HFFc6 (cell line): ENCODE results near the gene AMMECR1L. TPM values are rescaled to one million over a fixed set of nuclear protein-coding genes. Genes with fewer than 3 reads are reported as not detected.
"Not testable (repeated sequence)": the region's sequence is repeated elsewhere in the genome, so short reads cannot be mapped to it uniquely, and the experiment has no call there.

ENCODE experiments used
- DNase-seq: peaks from one replicate; pipeline ENCODE4 v3.0.0-alpha.2; 2018
- H3K27ac Mint-ChIP-seq: 2 replicates; pipeline ENCODE4 v1.8.0; 2020; ENCODE audit warnings: mild to moderate bottlenecking, mixed read lengths
- H3K27me3 Mint-ChIP-seq: 2 replicates; pipeline ENCODE4 v1.8.0; 2021; ENCODE audit warnings: mild to moderate bottlenecking, moderate library complexity, mixed read lengths; ENCODE audit not compliant: insufficient read depth
- H3K36me3 Mint-ChIP-seq: 2 replicates; pipeline ENCODE4 v1.8.0; 2021; ENCODE audit warnings: low read depth, mixed read lengths
- H3K4me1 Mint-ChIP-seq: 2 replicates; pipeline ENCODE4 v1.8.0; 2020; ENCODE audit warnings: low read depth, mixed read lengths
- H3K4me3 Mint-ChIP-seq: 2 replicates; pipeline ENCODE4 v1.8.0; 2020; ENCODE audit warnings: mild to moderate bottlenecking, moderate library complexity, mixed read lengths
- H3K9me3 Mint-ChIP-seq: 2 replicates; pipeline ENCODE4 v1.8.0; 2020; ENCODE audit warnings: mild to moderate bottlenecking, mixed read lengths
- total RNA-seq, 6 experiments: library from RNA; stranded (reverse); fragmentation: NEBNext Ultra II Directional; extraction: Animal tissue kit (Norgen Biotek cat#: 25700); gene quantifications; 2 replicates in 1 of 6; 3 replicates in 5 of 6; pipeline ENCODE4 v1.2.3, GENCODE V29; 2021
- TF ChIP-seq, protein P1 (sequence below): fragments of 200-600 bp; sonication (generic); IDR thresholded peaks from 2 replicates; pipeline ENCODE4 v1.5.0; 2021; ENCODE audit warnings: antibody characterized with exemption, mild to moderate bottlenecking

AMMECR1L gene
- total RNA-seq, 6 experiments from 2014 or later = 13.9 to 18.2 (median 14.8) TPM

GRCh38 chr2:127818241-127818640 is 67.5 kb downstream of the AMMECR1L start:
- DNase-seq = no peak
- Mint-ChIP-seq H3K36me3 (peaks cover 20% of the 10 kb centered on the region), H3K4me3 (no peak overlapping the region), H3K27ac (no peak overlapping the region), H3K9me3 (peaks cover 24% of the 10 kb centered on the region), H3K27me3 (peaks cover 23% of the 10 kb centered on the region), H3K4me1 (no peaks in the 10 kb centered on the region)
- TF ChIP-seq, protein P1, sequence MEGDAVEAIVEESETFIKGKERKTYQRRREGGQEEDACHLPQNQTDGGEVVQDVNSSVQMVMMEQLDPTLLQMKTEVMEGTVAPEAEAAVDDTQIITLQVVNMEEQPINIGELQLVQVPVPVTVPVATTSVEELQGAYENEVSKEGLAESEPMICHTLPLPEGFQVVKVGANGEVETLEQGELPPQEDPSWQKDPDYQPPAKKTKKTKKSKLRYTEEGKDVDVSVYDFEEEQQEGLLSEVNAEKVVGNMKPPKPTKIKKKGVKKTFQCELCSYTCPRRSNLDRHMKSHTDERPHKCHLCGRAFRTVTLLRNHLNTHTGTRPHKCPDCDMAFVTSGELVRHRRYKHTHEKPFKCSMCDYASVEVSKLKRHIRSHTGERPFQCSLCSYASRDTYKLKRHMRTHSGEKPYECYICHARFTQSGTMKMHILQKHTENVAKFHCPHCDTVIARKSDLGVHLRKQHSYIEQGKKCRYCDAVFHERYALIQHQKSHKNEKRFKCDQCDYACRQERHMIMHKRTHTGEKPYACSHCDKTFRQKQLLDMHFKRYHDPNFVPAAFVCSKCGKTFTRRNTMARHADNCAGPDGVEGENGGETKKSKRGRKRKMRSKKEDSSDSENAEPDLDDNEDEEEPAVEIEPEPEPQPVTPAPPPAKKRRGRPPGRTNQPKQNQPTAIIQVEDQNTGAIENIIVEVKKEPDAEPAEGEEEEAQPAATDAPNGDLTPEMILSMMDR = no peak

GRCh38 chr2:127814677-127815076 is 71.1 kb downstream of the AMMECR1L start:
- Mint-ChIP-seq H3K4me1 (peaks cover 10% of the 10 kb centered on the region), H3K27me3 (peaks cover 27% of the 10 kb centered on the region), H3K4me3 (no peak overlapping the region), H3K27ac (no peak overlapping the region), H3K9me3 (peaks cover 5% of the 10 kb centered on the region), H3K36me3 (peaks cover 20% of the 10 kb centered on the region)
- TF ChIP-seq, protein P1 = no peak
- DNase-seq = no peak

GRCh38 chr2:127812441-127812840 is 73.3 kb downstream of the AMMECR1L start:
- peaks cover 20% of the 10 kb centered on the region for H3K36me3 Mint-ChIP-seq
- not testable (repeated sequence) for H3K9me3 Mint-ChIP-seq, DNase-seq, H3K27ac Mint-ChIP-seq, H3K4me3 Mint-ChIP-seq
- H3K27me3 Mint-ChIP-seq = peaks cover 17% of the 10 kb centered on the region
- H3K4me1 Mint-ChIP-seq = peaks cover 24% of the 10 kb centered on the region

Other genes with a start within 250 kb of the AMMECR1L start
- not detected for gene GPR17, start 239.8 kb downstream of the AMMECR1L start, total RNA-seq
- 10 to 100 TPM; 47.8 to 65.0 (median 59.1) TPM for gene LIMS2, start 210.4 kb downstream of the AMMECR1L start, total RNA-seq
- 1 to 10 TPM; 2.5 to 3.2 (median 3.0) TPM for gene SFT2D3, start 184.5 kb downstream of the AMMECR1L start, total RNA-seq
- gene WDR33, start 74.8 kb downstream of the AMMECR1L start, total RNA-seq = 10 to 100 TPM; 36.3 to 40.1 (median 39.4) TPM
- 10 to 100 TPM; 36.4 to 46.8 (median 41.5) TPM for gene POLR2D, start 27.8 kb downstream of the AMMECR1L start, total RNA-seq
- gene SAP130, start 142.1 kb upstream of the AMMECR1L start, total RNA-seq = 10 to 100 TPM; 20.3 to 25.3 (median 22.4) TPM
- gene UGGT1, start 205.2 kb upstream of the AMMECR1L start, total RNA-seq = 10 to 100 TPM; 60.8 to 74.5 (median 71.8) TPM